ENCODE results near the gene CDC42BPB. TPM values are rescaled to one million over a fixed set of nuclear protein-coding genes. Genes with fewer than 3 reads are reported as not detected.

Gene CDC42BPB
- total RNA-seq, 2 experiments from 2014 or later: 0.35 to 0.56 TPM

- Mint-ChIP-seq H3K4me3 (no peak overlapping the region), H3K27ac (no peak overlapping the region), H3K27me3 (peaks cover 5% of the 10 kb centered on the region), H3K36me3 (no peaks in the 10 kb centered on the region), H3K4me1 (no peaks in the 10 kb centered on the region), H3K9me3 (ENCODE audit: low read depth) (no peaks in the 10 kb centered on the region)
- DNase-seq: no peak
- ATAC-seq: no peak
- CTCF ChIA-PET: interaction anchor here (0.9 to 2.9 kb wide), 9 partner anchors 11 to 665 kb away, joined by 3 to 23 read pairs (median 4); no protein-coding TSS in a partner anchor
These were observed 16.8 kb upstream of the CDC42BPB start for GRCh38 chr14:103073876-103074728.

GRCh38 chr14:103073367-103073875 is 16.1 kb upstream of the CDC42BPB start:
- ATAC-seq: no peak
- CTCF ChIA-PET: interaction anchor here (1.7 to 2.9 kb wide), 2 partner anchors 32 to 379 kb away, joined by 6 to 23 read pairs; no protein-coding TSS in a partner anchor
- DNase-seq: no peak

GRCh38 chr14:103072595-103073366 is 15.4 kb upstream of the CDC42BPB start:
- ATAC-seq (no peak), DNase-seq (no peak)
- CTCF ChIA-PET: interaction anchor here (2.9 kb wide), 1 partner anchor 33 kb away, joined by 23 read pairs; no protein-coding TSS in a partner anchor

More at GRCh38 chr14:103073367-103073875, 16.1 kb upstream of the CDC42BPB start:
- Mint-ChIP-seq H3K9me3 (ENCODE audit: low read depth) (no peaks in the 10 kb centered on the region), H3K27ac (no peak overlapping the region), H3K27me3 (peaks cover 5% of the 10 kb centered on the region), H3K4me1 (no peaks in the 10 kb centered on the region), H3K4me3 (no peak overlapping the region), H3K36me3 (no peaks in the 10 kb centered on the region)

GRCh38 chr14:103071544-103072251 is 14.3 kb upstream of the CDC42BPB start:
- no peaks in the 10 kb centered on the region for H3K9me3 Mint-ChIP-seq (ENCODE audit: low read depth)

More at GRCh38 chr14:103072595-103073366, 15.4 kb upstream of the CDC42BPB start:
- H3K27me3 Mint-ChIP-seq: peaks cover 5% of the 10 kb centered on the region
- no peaks in the 10 kb centered on the region for H3K9me3 Mint-ChIP-seq (ENCODE audit: low read depth)
- H3K4me1 Mint-ChIP-seq: no peaks in the 10 kb centered on the region
- H3K36me3 Mint-ChIP-seq: no peaks in the 10 kb centered on the region
- H3K27ac Mint-ChIP-seq: no peak overlapping the region
- no peak overlapping the region for H3K4me3 Mint-ChIP-seq

GRCh38 chr14:103070971-103071542 is 13.7 kb upstream of the CDC42BPB start:
- DNase-seq (no peak), ATAC-seq (no peak)
- Mint-ChIP-seq H3K27me3 (peaks cover 12% of the 10 kb centered on the region), H3K36me3 (no peaks in the 10 kb centered on the region), H3K4me3 (no peak overlapping the region), H3K27ac (no peak overlapping the region), H3K4me1 (no peaks in the 10 kb centered on the region), H3K9me3 (ENCODE audit: low read depth) (no peaks in the 10 kb centered on the region)
- CTCF ChIA-PET: no interaction called here

More at GRCh38 chr14:103071544-103072251, 14.3 kb upstream of the CDC42BPB start:
- no peak overlapping the region for H3K27ac Mint-ChIP-seq
- H3K36me3 Mint-ChIP-seq: no peaks in the 10 kb centered on the region
- peaks cover 12% of the 10 kb centered on the region for H3K27me3 Mint-ChIP-seq
- CTCF ChIA-PET: no interaction called here
- H3K4me3 Mint-ChIP-seq: no peak overlapping the region
- no peak for ATAC-seq
- no peak for DNase-seq
- H3K4me1 Mint-ChIP-seq: no peaks in the 10 kb centered on the region

GRCh38 chr14:103070263-103070885 is 13.0 kb upstream of the CDC42BPB start:
- Mint-ChIP-seq H3K4me3 (no peak overlapping the region), H3K27ac (no peak overlapping the region), H3K27me3 (peaks cover 15% of the 10 kb centered on the region), H3K9me3 (ENCODE audit: low read depth) (no peaks in the 10 kb centered on the region), H3K36me3 (no peaks in the 10 kb centered on the region), H3K4me1 (no peaks in the 10 kb centered on the region)
- no peak for DNase-seq
- CTCF ChIA-PET: no interaction called here
- ATAC-seq: no peak

- H3K27ac Mint-ChIP-seq: no peak overlapping the region
- CTCF ChIA-PET: interaction anchor here (1.0 to 1.4 kb wide), 3 partner anchors 9 to 36 kb away, joined by 3 to 4 read pairs (median 3); no protein-coding TSS in a partner anchor
- ATAC-seq: no peak
These were observed 11.2 kb upstream of the CDC42BPB start for GRCh38 chr14:103068351-103069073.

GRCh38 chr14:103067231-103067954 is 10.0 kb upstream of the CDC42BPB start:
- Mint-ChIP-seq H3K4me1 (no peaks in the 10 kb centered on the region), H3K27ac (no peak overlapping the region), H3K27me3 (peaks cover 21% of the 10 kb centered on the region), H3K4me3 (no peak overlapping the region), H3K9me3 (ENCODE audit: low read depth) (no peaks in the 10 kb centered on the region), H3K36me3 (no peaks in the 10 kb centered on the region)
- DNase-seq (no peak), ATAC-seq (no peak)
- CTCF ChIA-PET: interaction anchor here (1.4 kb wide), 1 partner anchor 37 kb away, joined by 4 read pairs; no protein-coding TSS in a partner anchor

More at GRCh38 chr14:103068351-103069073, 11.2 kb upstream of the CDC42BPB start:
- Mint-ChIP-seq H3K36me3 (no peaks in the 10 kb centered on the region), H3K4me3 (no peak overlapping the region), H3K4me1 (no peaks in the 10 kb centered on the region), H3K9me3 (ENCODE audit: low read depth) (no peaks in the 10 kb centered on the region), H3K27me3 (peaks cover 15% of the 10 kb centered on the region)
- no peak for DNase-seq

GRCh38 chr14:103066399-103066798 is 9.1 kb upstream of the CDC42BPB start:
- no peaks in the 10 kb centered on the region for H3K4me1 Mint-ChIP-seq
- H3K4me3 Mint-ChIP-seq: no peak overlapping the region
- DNase-seq (no peak), ATAC-seq (no peak)
- H3K36me3 Mint-ChIP-seq: no peaks in the 10 kb centered on the region
- no peak overlapping the region for H3K27ac Mint-ChIP-seq
- peaks cover 26% of the 10 kb centered on the region for H3K27me3 Mint-ChIP-seq
- no peaks in the 10 kb centered on the region for H3K9me3 Mint-ChIP-seq (ENCODE audit: low read depth)
- CTCF ChIA-PET: interaction anchor here (0.7 kb wide), 1 partner anchor 38 kb away, joined by 3 read pairs; no protein-coding TSS in a partner anchor

- H3K27me3 Mint-ChIP-seq: peaks cover 27% of the 10 kb centered on the region
- no peak overlapping the region for H3K27ac Mint-ChIP-seq
- no peaks in the 10 kb centered on the region for H3K36me3 Mint-ChIP-seq
- H3K4me1 Mint-ChIP-seq: no peaks in the 10 kb centered on the region
- CTCF ChIA-PET: interaction anchor here (0.7 to 0.9 kb wide), 2 partner anchors 13 to 39 kb away, joined by 3 read pairs; no protein-coding TSS in a partner anchor
- DNase-seq (no peak), ATAC-seq (no peak)
- H3K4me3 Mint-ChIP-seq: no peak overlapping the region
- H3K9me3 Mint-ChIP-seq (ENCODE audit: low read depth): no peaks in the 10 kb centered on the region
These were observed 8.5 kb upstream of the CDC42BPB start for GRCh38 chr14:103065861-103066260.

- ATAC-seq (no peak), DNase-seq (no peak)
- H3K4me3 Mint-ChIP-seq: no peak overlapping the region
- no peaks in the 10 kb centered on the region for H3K9me3 Mint-ChIP-seq (ENCODE audit: low read depth)
- no peaks in the 10 kb centered on the region for H3K4me1 Mint-ChIP-seq
- H3K36me3 Mint-ChIP-seq: no peaks in the 10 kb centered on the region
- peaks cover 30% of the 10 kb centered on the region for H3K27me3 Mint-ChIP-seq
- no peak overlapping the region for H3K27ac Mint-ChIP-seq
- CTCF ChIA-PET: interaction anchor here (0.9 kb wide), 1 partner anchor 14 kb away, joined by 3 read pairs; no protein-coding TSS in a partner anchor
These were observed 7.6 kb upstream of the CDC42BPB start for GRCh38 chr14:103064978-103065377.

Data from activated CD8-positive, alpha-beta memory T cell treated with anti-CD3 and anti-CD28 coated beads, Interleukin-2, amount 10 ng/mL, durations not matched to agents 7 days and 5 days (primary cell).